ENCODE results near the gene FREY1. TPM values are rescaled to one million over a fixed set of nuclear protein-coding genes. Genes with fewer than 3 reads are reported as not detected.

FREY1 gene
- polyA plus RNA-seq, 3 donors = 0.37 TPM; not detected in 2

- Histone ChIP-seq H4K20me1 (ENCODE audit: insufficient read depth, low read length) (no peaks in the 10 kb centered on the region), H3K9me3 (replicated peaks in 1 of 2; ENCODE audit: control insufficient read depth in 1 of 2, insufficient read depth in 1 of 2, low read length in 2 of 2) (peaks cover 4 to 23% of the 10 kb centered on the region in 2 donors), H2AFZ (ENCODE audit: insufficient read depth, low read depth, low read length, poor library complexity, severe bottlenecking) (no peak overlapping the region), H3K4me3 (replicated peaks in 1 of 3; ENCODE audit: low read depth in 2 of 3, low read length in 3 of 3) (no peak overlapping the region), H3K4me2 (replicated peaks; ENCODE audit: extremely low read depth, low read length, poor library complexity, severe bottlenecking) (no peak overlapping the region), H3K4me1 (ENCODE audit: control insufficient read depth in 1 of 2, insufficient read depth in 2 of 2, low read length in 2 of 2) (peaks cover 11 to 15% of the 10 kb centered on the region in 2 donors), H3K27me3 (ENCODE audit: control insufficient read depth in 2 of 2, insufficient read depth in 2 of 2, low read length in 2 of 2) (peaks cover 21 to 38% of the 10 kb centered on the region in 2 donors), H3K79me2 (ENCODE audit: insufficient read depth, low read length) (no peaks in the 10 kb centered on the region), H3K9ac (ENCODE audit: insufficient read depth, low read length, poor library complexity, severe bottlenecking) (no peak overlapping the region), H3K36me3 (replicated peaks in 1 of 2; ENCODE audit: control insufficient read depth in 1 of 2, insufficient read depth in 2 of 2, low read length in 2 of 2) (no peaks in the 10 kb centered on the region), H3K27ac (ENCODE audit: low read depth in 1 of 2, low read length in 2 of 2) (no peak overlapping the region)
- 94% methylated on average over 49 of the region's 56 CpGs for WGBS (ENCODE audit: insufficient coverage)
- no peak for TF ChIP-seq CTCF (IDR thresholded peaks at IDR 0.05)
- Mint-ChIP-seq H3K4me3 (no peak overlapping the region), H3K9me3 (peaks cover 0 to 11% (median 5%) of the 10 kb centered on the region in 7 donors), H3K4me1 (peaks cover 10% of the 10 kb centered on the region), H3K27me3 (ENCODE audit: low read depth in 3 of 3) (peaks cover 39 to 67% (median 45%) of the 10 kb centered on the region in 3 donors), H3K36me3 (peaks cover 3 to 4% of the 10 kb centered on the region in 2 donors), H3K27ac (no peak overlapping the region)
- intact Hi-C loops (cut with micrococcal nuclease) = no loop called here
- DNase-seq = no peak
These were observed 4.4 kb downstream of the FREY1 start for GRCh38 chr11:45902452-45903380.

- H3K27me3 ChIP-seq (ENCODE audit: control insufficient read depth in 2 of 2, insufficient read depth in 2 of 2, low read length in 2 of 2) = peaks cover 24 to 49% of the 10 kb centered on the region in 2 donors
- H2AFZ ChIP-seq (ENCODE audit: insufficient read depth, low read depth, low read length, poor library complexity, severe bottlenecking) = no peak overlapping the region
- H3K9me3 ChIP-seq (replicated peaks in 1 of 2; ENCODE audit: control insufficient read depth in 1 of 2, insufficient read depth in 1 of 2, low read length in 2 of 2) = peaks cover 4 to 23% of the 10 kb centered on the region in 2 donors
- H4K20me1 ChIP-seq (ENCODE audit: insufficient read depth, low read length) = no peaks in the 10 kb centered on the region
- no peak overlapping the region for H3K9ac ChIP-seq (ENCODE audit: insufficient read depth, low read length, poor library complexity, severe bottlenecking)
- peak overlapping the region in 1 of 2 donors; percentile 81 for H3K4me3 Mint-ChIP-seq
- H3K27ac ChIP-seq (ENCODE audit: low read depth in 1 of 2, low read length in 2 of 2) = no peak overlapping the region
- peak overlapping the region in 3 of 7 donors; percentile 13 to 83 (median 49) for H3K27ac Mint-ChIP-seq
- no peak overlapping the region for H3K4me2 ChIP-seq (replicated peaks; ENCODE audit: extremely low read depth, low read length, poor library complexity, severe bottlenecking)
- DNase-seq = no peak
- no peak for TF ChIP-seq CTCF (IDR thresholded peaks at IDR 0.05)
- peaks cover 47 to 78% (median 54%) of the 10 kb centered on the region in 3 donors for H3K27me3 Mint-ChIP-seq (ENCODE audit: low read depth in 3 of 3)
- peaks cover 0 to 11% (median 5%) of the 10 kb centered on the region in 7 donors for H3K9me3 Mint-ChIP-seq
- intact Hi-C loops (cut with micrococcal nuclease) = no loop called here
- H3K4me1 Mint-ChIP-seq = peaks cover 10% of the 10 kb centered on the region
- no peak overlapping the region for H3K4me3 ChIP-seq (replicated peaks in 1 of 3; ENCODE audit: low read depth in 2 of 3, low read length in 3 of 3)
- H3K36me3 Mint-ChIP-seq = peaks cover 3 to 4% of the 10 kb centered on the region in 2 donors
- no peaks in the 10 kb centered on the region for H3K36me3 ChIP-seq (replicated peaks in 1 of 2; ENCODE audit: control insufficient read depth in 1 of 2, insufficient read depth in 2 of 2, low read length in 2 of 2)
- WGBS (ENCODE audit: insufficient coverage) = 90% methylated on average over 6 of the region's 6 CpGs
- no peaks in the 10 kb centered on the region for H3K79me2 ChIP-seq (ENCODE audit: insufficient read depth, low read length)
- H3K4me1 ChIP-seq (ENCODE audit: control insufficient read depth in 1 of 2, insufficient read depth in 2 of 2, low read length in 2 of 2) = peaks cover 11 to 15% of the 10 kb centered on the region in 2 donors
These were observed 5.4 kb downstream of the FREY1 start for GRCh38 chr11:45901626-45902025.
